Measurements from ENCODE around the gene TAF6. TPM values are rescaled to one million over a fixed set of nuclear protein-coding genes. Genes with fewer than 3 reads are reported as not detected.
A peak's percentile ranks its signal among the peaks of the same experiment; 100 is the strongest.

TAF6 gene
- total and polyA plus RNA-seq, 9 of the 15 experiments (the other 6 are each of a cell fraction or from before 2014, with no cell fraction given), result 0.78 to 78.7 (median 21.3) TPM

GRCh38 chr7:100158229-100159098 is 39.3 kb upstream of the TAF6 start, which contains the start of gene TRAPPC14 (continued):
- TF ChIP-seq ARID4B (CRISPR knock-in tag; IDR thresholded peaks at IDR 0.05) (peak; percentile 88), ILK (tag; IDR thresholded peaks at IDR 0.05; ENCODE audit: borderline replicate concordance, low read depth) (no peak), GTF3C2 (IDR thresholded peaks at IDR 0.05; ENCODE audit: borderline replicate concordance, extremely low read depth, insufficient read length) (peak; percentile 88), ZNF740 (CRISPR knock-in tag; IDR thresholded peaks at IDR 0.05) (no peak), ZNF740 (tag; IDR thresholded peaks at IDR 0.05) (no peak), HBP1 (CRISPR knock-in tag; IDR thresholded peaks at IDR 0.05) (no peak), DIDO1 (tag; IDR thresholded peaks at IDR 0.05; ENCODE audit: low read depth) (no peak), POLR3A (IDR thresholded peaks at IDR 0.05; ENCODE audit: borderline replicate concordance, extremely low read depth, insufficient read depth, insufficient read length) (peak; percentile 76), ZBTB43 (CRISPR knock-in tag; IDR thresholded peaks at IDR 0.05) (no peak), ZNF76 (CRISPR knock-in tag; IDR thresholded peaks at IDR 0.05; ENCODE audit: borderline replicate concordance) (no peak; the same call in 1 of the 2 replicates), RFX5 (IDR thresholded peaks at IDR 0.05; ENCODE audit: low read depth, low read length) (no peak), STAG1 (CRISPR knock-in tag; IDR thresholded peaks at IDR 0.05; ENCODE audit: borderline replicate concordance) (0 out of 2 replicates have a peak, but pooled peaks have one; percentile 20)

Data from K562 (cell line).